ENCODE results near the gene ITPR3. TPM values are rescaled to one million over a fixed set of nuclear protein-coding genes. Genes with fewer than 3 reads are reported as not detected.

ITPR3 gene
- total and polyA plus RNA-seq, 4 donors: 0.49 to 2.8 (median 0.71) TPM

GRCh38 chr6:33731035-33731434, 109.9 kb downstream of the ITPR3 start:
- Histone ChIP-seq H3K4me1 (ENCODE audit: control insufficient read depth in 4 of 4, insufficient read depth in 4 of 4, low read length in 3 of 4) (peaks cover 0 to 4% (median 1%) of the 10 kb centered on the region in 4 donors), H3K27ac (ENCODE audit: low read depth in 1 of 2, low read length in 2 of 2) (no peak overlapping the region), H3K36me3 (ENCODE audit: control insufficient read depth in 4 of 4, insufficient read depth in 3 of 4, low read depth in 1 of 4, low read length in 3 of 4) (no peaks in the 10 kb centered on the region), H3K4me3 (ENCODE audit: low read depth in 1 of 3, low read length in 3 of 3) (no peak overlapping the region), H3K9ac (ENCODE audit: low read depth in 1 of 2, low read length in 2 of 2) (no peak overlapping the region), H3K9me3 (ENCODE audit: control insufficient read depth in 4 of 4, low read length in 3 of 4) (no peaks in the 10 kb centered on the region), H3K27me3 (ENCODE audit: control insufficient read depth in 4 of 4, insufficient read depth in 4 of 4, low read length in 3 of 4) (no peaks in the 10 kb centered on the region)
- TF ChIP-seq GABPA (IDR thresholded peaks at IDR 0.05 in 1 of 2, conservative IDR thresholded peaks at IDR 0.05 in 1 of 2) (no peak), SP1 (IDR thresholded peaks at IDR 0.05) (no peak), YY1 (IDR thresholded peaks at IDR 0.05) (no peak), TAF1 (conservative IDR thresholded peaks at IDR 0.05) (no peak), FOXA1 (IDR thresholded peaks at IDR 0.05) (no peak), RXRA (IDR thresholded peaks at IDR 0.05) (no peak), NR2F2 (IDR thresholded peaks at IDR 0.05) (no peak), RAD21 (IDR thresholded peaks at IDR 0.05) (no peak), REST (IDR thresholded peaks at IDR 0.05) (no peak), ZBTB33 (IDR thresholded peaks at IDR 0.05) (no peak), JUND (IDR thresholded peaks at IDR 0.05) (no peak), FOXA2 (IDR thresholded peaks at IDR 0.05) (no peak), EGR1 (IDR thresholded peaks at IDR 0.05; ENCODE audit: low read depth in 2 of 2) (no peak), MAX (IDR thresholded peaks at IDR 0.05) (no peak), HNF4G (IDR thresholded peaks at IDR 0.05) (no peak), CTCF (IDR thresholded peaks at IDR 0.05; ENCODE audit: low read depth, low read length, missing input control) (no peak)
- DNase-seq (ENCODE audit: low spot score): no peak
- WGBS: 94% methylated on average over 7 of the region's 7 CpGs

GRCh38 chr6:33731751-33732282, 110.7 kb downstream of the ITPR3 start:
- DNase-seq (ENCODE audit: low spot score): no peak
- Histone ChIP-seq H3K9ac (ENCODE audit: low read depth in 1 of 2, low read length in 2 of 2) (no peak overlapping the region), H3K36me3 (ENCODE audit: control insufficient read depth in 4 of 4, insufficient read depth in 3 of 4, low read depth in 1 of 4, low read length in 3 of 4) (no peaks in the 10 kb centered on the region), H3K4me1 (ENCODE audit: control insufficient read depth in 4 of 4, insufficient read depth in 4 of 4, low read length in 3 of 4) (peaks cover 0 to 4% (median 1%) of the 10 kb centered on the region in 4 donors), H3K27me3 (ENCODE audit: control insufficient read depth in 4 of 4, insufficient read depth in 4 of 4, low read length in 3 of 4) (no peaks in the 10 kb centered on the region), H3K9me3 (ENCODE audit: control insufficient read depth in 4 of 4, low read length in 3 of 4) (no peaks in the 10 kb centered on the region), H3K27ac (ENCODE audit: low read depth in 1 of 2, low read length in 2 of 2) (no peak overlapping the region), H3K4me3 (ENCODE audit: low read depth in 1 of 3, low read length in 3 of 3) (no peak overlapping the region)
- TF ChIP-seq YY1 (IDR thresholded peaks at IDR 0.05): no peak
- TF ChIP-seq FOXA1 (IDR thresholded peaks at IDR 0.05): no peak
- no peak for TF ChIP-seq ATF3 (IDR thresholded peaks at IDR 0.05)
- peak in 1 of 2 donors; percentile 36 for TF ChIP-seq RXRA (IDR thresholded peaks at IDR 0.05)
- peak; percentile 25 for TF ChIP-seq NR2F2 (IDR thresholded peaks at IDR 0.05)
- no peak for TF ChIP-seq MAX (IDR thresholded peaks at IDR 0.05)
- TF ChIP-seq HNF4A (conservative IDR thresholded peaks at IDR 0.05): peak in 1 of 2 donors; percentile 32
- TF ChIP-seq HNF4G (IDR thresholded peaks at IDR 0.05): no peak
- no peak for TF ChIP-seq RAD21 (IDR thresholded peaks at IDR 0.05)
- TF ChIP-seq JUND (IDR thresholded peaks at IDR 0.05): no peak
- TF ChIP-seq TAF1 (conservative IDR thresholded peaks at IDR 0.05): no peak
- TF ChIP-seq SP1 (IDR thresholded peaks at IDR 0.05): peak; percentile 46
- WGBS: 82% methylated on average over 9 of the region's 9 CpGs
